Testis (tissue), 2 donors: ENCODE measurements around the gene ASAP2.

Experiments
- CTCF ChIP-seq, 3 experiments: fragments of 450-650 bp in 2 of 3; fragments of 200-600 bp in 1 of 3; sonication (generic) in 1 of 3; IDR thresholded peaks; one replicate each; pipeline ENCODE4 v1.5.1; 2016 to 2019; ENCODE audit warnings: antibody characterized with exemption in 3 of 3, mild to moderate bottlenecking in 2 of 3, moderate library complexity in 1 of 3
- POLR2A ChIP-seq: fragments of 450-650 bp; IDR thresholded peaks from one replicate; pipeline ENCODE4 v1.6.1; 2017; ENCODE audit warnings: antibody characterized with exemption, mild to moderate bottlenecking, moderate library complexity

DNA sequence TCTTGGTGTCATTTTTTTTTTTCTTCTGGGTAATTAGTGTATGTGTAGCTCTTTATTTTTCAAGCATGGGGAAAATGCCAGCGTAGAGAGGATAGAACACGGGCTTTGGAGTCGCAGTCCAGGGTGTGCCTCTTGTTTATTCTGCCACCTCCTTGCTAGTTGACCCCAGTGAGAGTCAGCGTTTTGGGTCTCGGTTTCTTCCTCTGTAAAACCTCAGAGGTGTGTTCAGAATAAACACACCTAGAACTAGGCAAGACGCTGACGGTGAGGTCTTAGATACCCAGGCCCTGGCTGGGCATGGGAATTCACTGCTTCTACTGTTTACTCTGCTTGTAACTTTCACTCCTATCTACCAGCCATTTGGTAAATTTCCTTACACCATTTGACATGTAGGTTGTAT is 41.8 kb downstream of the ASAP2 start:
- TF ChIP-seq CTCF (IDR thresholded peaks at IDR 0.05) (no peak), POLR2A (no peak)
